ENCODE measurements around the gene CLDN16. TPM values are rescaled to one million over a fixed set of nuclear protein-coding genes. Genes with fewer than 3 reads are reported as not detected.

The CLDN16 gene
- total RNA-seq, 1 donor from 2014 or later, result 0.74 TPM

DNA sequence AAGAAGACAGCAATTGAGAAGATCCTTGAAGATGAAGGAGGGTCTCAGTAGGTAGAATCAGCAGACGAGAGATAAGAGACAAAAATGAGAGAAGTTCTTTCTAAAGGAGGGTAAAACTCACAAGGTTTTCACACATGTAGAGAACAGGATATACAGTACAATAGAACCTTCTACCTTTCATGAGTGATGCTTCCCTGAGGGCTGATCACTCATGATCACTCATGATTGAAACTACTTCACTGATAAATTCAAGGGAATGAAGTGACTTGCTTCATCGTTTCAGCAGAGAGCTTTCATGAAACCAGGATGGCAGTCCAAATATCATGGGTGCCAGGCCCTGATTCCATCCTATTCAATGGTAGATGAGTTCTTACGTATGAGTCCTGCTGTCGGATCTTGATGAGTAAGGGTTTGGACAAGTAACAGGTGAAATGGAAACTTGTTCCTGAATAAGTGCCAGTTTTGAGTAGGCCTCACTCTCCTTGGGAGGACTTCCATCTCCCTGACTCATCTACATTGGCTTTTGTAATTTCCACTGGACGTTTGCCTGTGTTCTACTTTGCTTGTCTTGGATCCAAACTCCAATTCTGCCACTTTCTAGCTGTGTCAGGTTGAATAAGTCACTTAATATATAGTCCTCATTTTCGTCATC lies 9.6 kb upstream of the CLDN16 start:
- no peak overlapping the region for H3K4me3 ChIP-seq
- TF ChIP-seq, protein P1, sequence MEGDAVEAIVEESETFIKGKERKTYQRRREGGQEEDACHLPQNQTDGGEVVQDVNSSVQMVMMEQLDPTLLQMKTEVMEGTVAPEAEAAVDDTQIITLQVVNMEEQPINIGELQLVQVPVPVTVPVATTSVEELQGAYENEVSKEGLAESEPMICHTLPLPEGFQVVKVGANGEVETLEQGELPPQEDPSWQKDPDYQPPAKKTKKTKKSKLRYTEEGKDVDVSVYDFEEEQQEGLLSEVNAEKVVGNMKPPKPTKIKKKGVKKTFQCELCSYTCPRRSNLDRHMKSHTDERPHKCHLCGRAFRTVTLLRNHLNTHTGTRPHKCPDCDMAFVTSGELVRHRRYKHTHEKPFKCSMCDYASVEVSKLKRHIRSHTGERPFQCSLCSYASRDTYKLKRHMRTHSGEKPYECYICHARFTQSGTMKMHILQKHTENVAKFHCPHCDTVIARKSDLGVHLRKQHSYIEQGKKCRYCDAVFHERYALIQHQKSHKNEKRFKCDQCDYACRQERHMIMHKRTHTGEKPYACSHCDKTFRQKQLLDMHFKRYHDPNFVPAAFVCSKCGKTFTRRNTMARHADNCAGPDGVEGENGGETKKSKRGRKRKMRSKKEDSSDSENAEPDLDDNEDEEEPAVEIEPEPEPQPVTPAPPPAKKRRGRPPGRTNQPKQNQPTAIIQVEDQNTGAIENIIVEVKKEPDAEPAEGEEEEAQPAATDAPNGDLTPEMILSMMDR (IDR thresholded peaks at IDR 0.05), result no peak
- ATAC-seq (peak in 1 of 2 donors; percentile 33), DNase-seq (no peak)
- H3K36me3 ChIP-seq, result no peaks in the 10 kb centered on the region
- no peak overlapping the region for H3K27ac ChIP-seq
- H3K9me3 ChIP-seq, result no peaks in the 10 kb centered on the region
- no peaks in the 10 kb centered on the region for H3K27me3 ChIP-seq (ENCODE audit: low read depth)
- no peaks in the 10 kb centered on the region for H3K4me1 ChIP-seq
- intact Hi-C loops (cut with DNase I), result no loop called here

DNA sequence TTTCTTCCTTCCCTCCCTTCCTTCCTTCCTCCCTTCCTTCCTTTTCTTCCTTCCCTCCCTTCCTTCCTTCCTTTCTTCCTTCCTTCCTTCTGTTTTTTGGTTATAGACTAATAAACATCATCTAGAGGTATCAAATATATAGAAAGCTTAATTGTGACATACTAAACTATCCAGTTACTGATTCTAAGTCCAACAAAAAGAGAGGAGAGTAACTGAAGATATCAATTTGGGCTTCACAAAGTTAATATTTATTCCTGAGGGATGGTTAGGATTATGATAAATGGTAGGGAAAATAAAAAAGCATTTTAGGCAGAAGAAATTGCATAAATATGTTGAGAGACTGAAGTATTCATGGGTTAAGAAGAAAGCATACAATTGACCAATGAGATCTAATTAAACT lies 7.8 kb upstream of the CLDN16 start:
- ATAC-seq (no peak), DNase-seq (no peak)
- H3K9me3 ChIP-seq, result no peaks in the 10 kb centered on the region
- no peak overlapping the region for H3K27ac ChIP-seq
- intact Hi-C loops (cut with DNase I), result no loop called here
- no peak overlapping the region for H3K4me3 ChIP-seq
- H3K36me3 ChIP-seq, result no peaks in the 10 kb centered on the region
- no peaks in the 10 kb centered on the region for H3K4me1 ChIP-seq
- H3K27me3 ChIP-seq (ENCODE audit: low read depth), result no peaks in the 10 kb centered on the region
- TF ChIP-seq, protein P1 (IDR thresholded peaks at IDR 0.05), result no peak

DNA sequence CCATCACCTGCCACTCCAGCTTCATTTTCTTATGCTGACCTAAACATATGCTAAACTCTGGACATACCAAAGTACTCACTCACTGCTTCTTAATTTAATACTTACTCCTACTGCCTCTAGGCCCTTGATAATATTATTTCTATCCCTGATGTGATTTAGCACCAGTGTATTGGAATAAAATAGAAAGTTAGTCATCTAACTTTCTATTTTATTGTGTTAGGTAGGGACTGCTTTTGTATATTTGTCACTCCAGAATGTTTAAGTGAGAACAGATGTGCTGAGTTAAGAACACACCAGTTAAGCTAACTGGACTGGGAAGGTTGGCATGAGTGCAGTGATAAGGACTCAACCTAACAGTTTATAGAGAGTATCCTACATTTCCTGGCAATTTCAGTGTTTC lies 6.5 kb upstream of the CLDN16 start:
- H3K4me3 ChIP-seq, result no peak overlapping the region
- H3K36me3 ChIP-seq, result no peaks in the 10 kb centered on the region
- TF ChIP-seq, protein P1 (IDR thresholded peaks at IDR 0.05), result no peak
- H3K4me1 ChIP-seq, result no peaks in the 10 kb centered on the region
- ATAC-seq (no peak), DNase-seq (no peak)
- intact Hi-C loops (cut with DNase I), result no loop called here
- no peaks in the 10 kb centered on the region for H3K9me3 ChIP-seq
- no peaks in the 10 kb centered on the region for H3K27me3 ChIP-seq (ENCODE audit: low read depth)
- no peak overlapping the region for H3K27ac ChIP-seq

DNA sequence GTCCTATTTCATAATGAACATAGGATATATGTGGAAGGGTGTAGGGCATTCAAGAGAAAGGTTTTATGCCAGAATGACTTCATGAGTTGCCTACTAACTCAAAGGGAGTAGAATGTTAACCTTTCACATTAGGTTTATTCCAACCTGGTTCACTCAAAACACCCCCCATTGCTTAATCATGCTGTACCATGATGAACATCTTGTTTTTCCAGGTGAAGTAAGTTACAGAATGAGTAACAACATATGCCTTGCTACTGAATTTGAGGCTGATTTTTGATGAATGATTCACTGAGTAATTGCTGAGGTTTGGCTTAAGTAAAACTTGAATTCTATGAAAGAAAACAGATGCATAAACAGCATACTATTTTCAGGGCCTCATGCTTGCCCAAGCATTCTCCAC lies 5.9 kb upstream of the CLDN16 start:
- Histone ChIP-seq H3K36me3 (no peaks in the 10 kb centered on the region), H3K4me1 (no peaks in the 10 kb centered on the region), H3K27me3 (ENCODE audit: low read depth) (no peaks in the 10 kb centered on the region), H3K4me3 (no peak overlapping the region), H3K9me3 (no peaks in the 10 kb centered on the region), H3K27ac (no peak overlapping the region)
- intact Hi-C loops (cut with DNase I), result no loop called here
- ATAC-seq (no peak), DNase-seq (no peak)
- TF ChIP-seq, protein P1 (IDR thresholded peaks at IDR 0.05), result no peak

DNA sequence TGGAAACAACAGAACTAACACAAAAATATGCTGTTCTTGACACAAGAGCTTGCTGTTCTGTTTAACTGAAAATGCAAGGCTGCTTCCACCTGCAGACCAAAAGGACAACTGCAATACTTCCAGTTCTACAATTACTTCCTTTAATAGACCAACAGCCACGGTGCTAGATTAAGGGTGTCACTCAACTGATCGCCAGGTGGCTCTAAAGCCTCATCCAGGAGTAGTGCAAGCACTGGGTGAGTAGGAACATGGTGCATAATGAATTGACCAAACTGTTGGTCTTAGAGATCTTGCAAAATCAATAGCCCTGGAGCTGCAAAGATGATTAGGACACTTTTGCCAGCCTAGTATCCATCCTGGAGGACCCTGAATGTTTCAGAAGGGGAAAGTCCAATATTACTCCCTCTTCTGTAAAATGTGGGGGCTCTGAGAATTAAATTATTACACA lies 3.6 kb upstream of the CLDN16 start:
- H3K4me3 ChIP-seq, result no peak overlapping the region
- no peak overlapping the region for H3K27ac ChIP-seq
- ATAC-seq, result peak; percentile 78
- DNase-seq, result no peak
- H3K27me3 ChIP-seq (ENCODE audit: low read depth), result no peaks in the 10 kb centered on the region
- TF ChIP-seq, protein P1 (IDR thresholded peaks at IDR 0.05), result peak; percentile 46
- H3K4me1 ChIP-seq, result no peaks in the 10 kb centered on the region
- H3K36me3 ChIP-seq, result no peaks in the 10 kb centered on the region
- intact Hi-C loops (cut with DNase I), result no loop called here
- no peaks in the 10 kb centered on the region for H3K9me3 ChIP-seq

Measured in lower lobe of right lung (tissue), 2 donors.